ENCODE data around the gene RAB39A. TPM values are rescaled to one million over a fixed set of nuclear protein-coding genes. Genes with fewer than 3 reads are reported as not detected.

The RAB39A gene
- total and polyA plus RNA-seq, 9 of the 15 experiments (the other 6 are each of a cell fraction or from before 2014, with no cell fraction given): not detected

- TF ChIP-seq REST (IDR thresholded peaks at IDR 0.05; ENCODE audit: borderline replicate concordance) (peak; percentile 71), REST (CRISPR knock-in tag; IDR thresholded peaks at IDR 0.05; ENCODE audit: low read depth) (no peak), SMC3 (conservative IDR thresholded peaks at IDR 0.05; ENCODE audit: insufficient read depth, low read depth, low read length) (0 out of 2 replicates have a peak, but pooled peaks have one; percentile 20), TEAD1 (CRISPR knock-in tag; IDR thresholded peaks at IDR 0.05) (no peak), POLR2B (IDR thresholded peaks at IDR 0.05; ENCODE audit: low read depth, partially characterized antibody) (no peak), CHD1 (IDR thresholded peaks at IDR 0.05; ENCODE audit: low read length) (no peak), ZNF408 (CRISPR knock-in tag; IDR thresholded peaks at IDR 0.05; ENCODE audit: low read depth) (no peak), ZNF740 (CRISPR knock-in tag; IDR thresholded peaks at IDR 0.05) (no peak), ZNF740 (tag; IDR thresholded peaks at IDR 0.05) (no peak), ZFP91 (CRISPR knock-in tag; IDR thresholded peaks at IDR 0.05) (no peak), E2F8 (IDR thresholded peaks at IDR 0.05; ENCODE audit: low read depth, partially characterized antibody) (no peak), GABPB2 (CRISPR knock-in tag; conservative IDR thresholded peaks at IDR 0.05) (no peak), RCOR1 (IDR thresholded peaks at IDR 0.05; ENCODE audit: borderline replicate concordance in 1 of 2, low read depth in 2 of 2, low read length in 2 of 2) (0 out of 4 replicates have a peak, but pooled peaks of 1 of the 2 experiments have one; percentile 15), NFRKB (IDR thresholded peaks at IDR 0.05; ENCODE audit: low read depth) (no peak), RBM17 (IDR thresholded peaks at IDR 0.05; ENCODE audit: borderline replicate concordance, low read depth, low read length) (no peak)
Measured at GRCh38 chr11:107898270-107898669, 30.0 kb upstream of the RAB39A start (continued).
